ENCODE results near the gene CYP4F8.

GRCh38 chr19:15589760-15590451, 25.1 kb upstream of the CYP4F8 start:
- TF ChIP-seq CTCF (conservative IDR thresholded peaks at IDR 0.05) (no peak), ZFX (IDR thresholded peaks at IDR 0.05) (no peak)

Measured in C4-2B (cell line).